H4 (cell line): ENCODE measurements around the gene DCBLD1. TPM values are rescaled to one million over a fixed set of nuclear protein-coding genes. Genes with fewer than 3 reads are reported as not detected.

Experiments
- DNase-seq: peaks from one replicate; pipeline ENCODE4 v3.0.0-alpha.2; 2015; ENCODE audit warnings: low spot score
- total RNA-seq: library from RNA; depleted of rRNA; stranded (reverse); fragments of >200 nt; shearing (Covaris generic); gene quantifications from 2 replicates; pipeline ENCODE4 v1.2.3, GENCODE V29; 2014

DCBLD1 gene
- total RNA-seq, 1 experiment from 2014 or later = 17.3 TPM

DNA sequence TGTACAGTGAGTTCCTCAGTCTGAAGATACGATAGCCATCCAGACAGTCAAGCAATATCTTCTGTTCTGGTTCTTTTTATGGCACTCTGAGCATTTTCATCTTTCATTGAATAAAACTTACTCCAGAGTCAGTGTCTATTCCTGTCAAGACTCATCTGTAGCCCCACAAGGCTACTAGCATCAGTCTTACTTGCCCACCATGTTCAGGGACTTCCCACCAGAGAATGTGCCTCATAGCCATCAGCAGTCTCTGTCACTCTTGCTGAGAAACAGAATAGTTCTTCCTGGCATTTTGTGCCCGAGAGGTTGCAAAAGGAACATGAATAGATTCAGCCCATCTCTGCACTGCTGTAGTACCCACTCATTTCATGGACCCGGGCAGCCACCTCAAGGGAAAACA is 12.7 kb upstream of the DCBLD1 start:
- DNase-seq = no peak

DNA sequence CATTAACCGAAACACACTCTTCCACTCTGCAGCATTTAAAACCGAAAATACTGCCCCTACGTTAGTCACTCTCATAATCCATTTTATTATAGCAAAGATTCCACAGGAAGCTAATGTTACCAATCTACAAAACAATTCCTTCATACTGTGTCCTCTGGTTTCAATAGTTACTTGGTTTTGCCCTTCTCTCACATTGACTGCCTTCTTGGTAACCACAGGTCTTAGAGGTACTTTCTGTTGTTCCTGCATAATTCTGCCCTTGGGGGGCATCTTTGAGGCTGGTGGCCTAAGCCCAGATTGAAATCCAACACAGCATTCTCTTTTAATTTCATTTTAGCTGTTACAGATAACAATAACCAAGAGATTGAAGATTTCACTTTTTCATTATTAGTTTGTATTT is 9.8 kb upstream of the DCBLD1 start:
- no peak for DNase-seq

GRCh38 chr6:117473401-117473800 is 9.1 kb upstream of the DCBLD1 start:
- DNase-seq = no peak

DNA sequence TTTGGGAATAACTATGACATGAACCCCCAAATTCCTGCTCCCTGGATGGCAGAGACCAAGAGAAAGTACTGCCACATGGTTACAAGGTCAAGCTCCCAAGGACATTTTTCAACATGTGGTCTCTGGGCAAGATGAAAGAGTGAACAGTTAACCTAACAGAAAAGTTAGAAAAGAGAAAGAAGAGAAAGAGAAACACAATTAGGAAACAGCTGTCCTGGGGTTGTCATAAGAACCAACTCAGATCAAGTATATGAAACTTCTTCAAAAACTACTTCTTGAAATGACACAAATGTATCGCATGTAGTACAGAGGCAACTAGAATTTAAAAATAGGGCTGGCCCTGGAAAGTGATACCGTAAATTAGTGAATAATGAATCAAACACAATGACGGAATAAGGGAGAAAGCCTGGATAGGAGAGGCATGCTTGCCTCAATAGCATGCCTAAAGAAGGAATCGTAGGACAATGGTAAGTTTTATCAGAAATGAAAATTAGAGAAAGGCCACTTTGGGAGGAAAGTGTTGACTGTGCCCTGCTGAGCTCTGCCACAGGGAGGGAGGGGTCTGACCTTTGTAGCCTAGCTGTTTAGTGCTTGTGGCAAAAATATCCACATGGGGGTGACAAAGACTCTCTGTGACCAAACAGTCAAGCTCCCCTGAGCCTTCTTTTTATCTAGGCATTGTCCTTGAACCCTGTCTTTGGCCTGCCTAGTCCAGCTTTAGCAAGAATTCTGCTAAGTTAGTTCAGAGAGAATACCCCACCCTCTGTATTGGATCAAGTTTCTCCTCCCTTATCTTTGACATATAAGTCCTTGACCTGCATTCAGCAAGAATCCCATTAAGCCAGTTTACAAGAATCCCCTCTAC is 4.3 kb upstream of the DCBLD1 start:
- no peak for DNase-seq

GRCh38 chr6:117478853-117479231 is 3.6 kb upstream of the DCBLD1 start:
- DNase-seq = no peak

DNA sequence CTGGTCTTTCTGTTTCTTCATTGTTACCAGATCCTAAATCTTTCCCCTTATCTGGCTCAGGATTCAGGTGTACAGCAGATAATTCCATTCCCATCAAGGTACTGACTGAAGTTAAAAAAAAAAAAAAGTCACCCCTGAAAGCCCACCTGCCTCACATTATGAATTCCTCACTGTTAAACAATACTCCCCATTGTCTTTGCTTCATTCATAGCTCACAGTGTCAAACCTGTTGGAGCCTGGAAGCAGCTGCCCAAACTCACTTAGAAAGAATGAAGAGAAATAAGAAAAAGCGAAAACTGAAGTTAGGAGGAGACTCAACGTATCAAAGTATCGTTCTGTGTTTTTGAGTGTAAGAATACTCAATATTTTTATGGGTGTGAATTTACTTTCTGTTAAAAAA is 1.8 kb upstream of the DCBLD1 start:
- no peak for DNase-seq

DNA sequence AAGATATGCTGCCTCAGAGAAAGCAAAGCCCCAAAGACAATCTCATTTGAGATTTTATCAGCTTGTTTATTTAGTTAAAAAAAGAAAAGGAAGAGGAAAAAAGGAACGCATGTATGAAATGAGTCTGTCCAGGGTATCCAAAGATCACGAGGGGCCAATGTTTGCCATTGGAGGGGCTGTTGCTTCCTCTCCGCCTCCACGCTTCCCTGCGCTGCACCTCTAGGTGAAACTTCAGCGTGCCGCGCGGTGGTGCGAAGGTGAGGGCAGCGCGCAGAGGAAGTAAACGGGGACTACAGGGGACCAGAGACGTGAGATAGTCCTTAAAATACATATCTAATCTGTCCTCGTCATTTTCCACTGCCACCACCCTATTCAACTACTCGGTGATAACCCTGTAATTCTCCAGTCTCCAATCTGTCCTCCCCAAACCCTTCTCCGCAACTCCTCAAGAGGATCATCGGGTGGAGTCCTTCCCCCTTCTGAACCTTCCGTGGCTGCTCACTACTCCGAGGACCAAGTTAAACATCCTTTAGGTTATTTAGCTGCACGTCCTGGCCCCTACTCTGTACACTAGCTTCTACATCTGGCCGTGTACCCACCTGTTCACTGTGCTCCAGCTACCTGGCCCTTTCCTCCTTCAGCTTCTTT is 1.1 kb upstream of the DCBLD1 start:
- DNase-seq = no peak

- no peak for DNase-seq
Observed at GRCh38 chr6:117481926-117482239, 591 bp upstream of the DCBLD1 start.

GRCh38 chr6:117483004-117483644 is 650 bp downstream of the DCBLD1 start:
- no peak for DNase-seq

DNA sequence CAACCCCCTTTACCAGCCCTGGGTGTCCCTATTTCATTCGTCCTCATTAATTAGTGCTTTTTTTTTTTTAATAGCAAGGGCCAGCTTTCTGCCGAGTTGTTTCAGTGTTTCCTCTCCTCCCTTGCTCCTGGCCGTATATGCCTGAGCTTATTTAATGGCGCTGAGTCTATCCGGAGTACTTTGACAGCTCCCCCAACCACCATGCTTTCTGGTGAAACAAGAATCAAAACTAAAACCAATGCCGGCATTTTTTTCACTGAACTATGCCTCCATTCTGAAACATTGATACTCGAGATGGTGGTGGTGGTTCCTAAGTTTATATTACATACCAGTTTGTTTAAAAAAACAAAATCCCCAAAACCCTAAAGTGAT is 1.2 kb downstream of the DCBLD1 start:
- DNase-seq = no peak

GRCh38 chr6:117484052-117484646 is 1.7 kb downstream of the DCBLD1 start:
- no peak for DNase-seq

DNA sequence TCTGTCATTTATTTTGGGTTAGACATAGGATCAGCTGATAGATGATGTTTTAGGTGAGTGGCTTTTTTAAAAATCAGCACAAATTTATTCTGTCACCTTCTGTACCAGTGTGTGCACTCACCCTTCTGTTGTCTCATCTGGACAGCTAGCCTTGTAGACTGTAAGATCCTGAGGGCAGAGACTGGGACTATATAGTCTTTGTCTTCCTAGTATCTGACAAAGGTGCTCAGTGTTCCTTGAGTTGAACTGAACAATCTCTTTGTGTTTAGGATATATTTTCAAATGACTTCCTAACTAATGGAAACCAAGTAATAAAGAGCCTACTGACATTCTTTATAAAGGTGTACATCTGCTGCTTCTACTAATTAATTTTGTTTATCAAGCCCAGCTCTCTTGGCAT is 3.0 kb downstream of the DCBLD1 start:
- DNase-seq = no peak

DNA sequence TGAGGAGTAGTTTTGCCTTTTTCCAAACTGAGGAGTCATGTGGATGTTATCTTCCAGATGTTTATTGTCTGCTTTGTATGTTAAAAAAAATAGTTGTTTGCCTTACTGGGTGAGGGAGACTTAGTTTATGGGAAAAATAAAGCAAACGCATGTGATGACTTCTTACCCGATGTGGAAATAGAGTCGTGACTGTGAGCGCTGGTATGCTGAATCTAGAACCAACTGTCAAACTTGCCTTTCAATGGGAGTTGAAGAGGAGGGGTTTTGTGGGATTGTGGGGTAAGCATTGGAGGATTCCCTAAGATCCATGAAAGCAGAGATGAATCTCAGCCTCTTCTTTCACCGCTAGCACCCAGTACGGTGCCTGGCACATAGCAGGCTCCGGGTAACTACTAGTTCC is 5.3 kb downstream of the DCBLD1 start:
- DNase-seq = no peak

DNA sequence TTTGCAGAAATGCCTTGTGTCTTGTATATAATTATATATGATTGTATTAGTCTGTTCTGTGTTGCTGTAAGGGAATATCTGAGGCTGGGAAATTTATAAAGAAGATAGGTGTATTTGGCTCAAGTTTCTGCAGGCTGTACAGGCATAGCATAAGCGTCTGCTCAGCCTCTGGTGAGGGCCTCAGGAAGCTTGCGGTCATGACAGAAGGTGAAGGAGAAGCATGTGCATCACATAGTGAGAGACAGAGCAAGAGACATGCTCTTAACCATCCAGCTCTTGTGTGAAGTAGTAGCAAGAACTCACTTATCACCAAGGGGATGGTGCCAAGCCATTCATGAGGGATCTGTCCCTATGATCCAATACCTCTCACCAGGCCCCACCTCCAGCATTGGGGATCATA is 6.5 kb downstream of the DCBLD1 start:
- no peak for DNase-seq

DNA sequence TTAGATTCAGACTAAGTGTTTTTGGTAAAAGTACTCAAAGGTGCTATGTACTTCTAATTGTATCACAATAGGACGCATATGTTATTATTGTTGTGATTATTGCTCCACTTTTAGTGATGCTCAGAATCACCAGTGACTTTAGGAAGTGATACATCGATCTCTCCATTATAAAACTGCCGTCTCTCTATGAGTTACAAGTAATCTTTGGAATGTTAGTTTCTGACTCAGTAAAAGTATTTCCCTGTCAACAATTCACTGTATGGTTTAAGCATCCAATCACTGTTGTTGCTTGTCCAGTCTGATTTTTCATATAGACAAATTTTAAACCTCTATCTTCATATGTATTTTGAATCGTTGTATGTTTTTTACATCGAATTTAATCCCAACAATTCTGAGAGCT is 9.4 kb downstream of the DCBLD1 start:
- no peak for DNase-seq

DNA sequence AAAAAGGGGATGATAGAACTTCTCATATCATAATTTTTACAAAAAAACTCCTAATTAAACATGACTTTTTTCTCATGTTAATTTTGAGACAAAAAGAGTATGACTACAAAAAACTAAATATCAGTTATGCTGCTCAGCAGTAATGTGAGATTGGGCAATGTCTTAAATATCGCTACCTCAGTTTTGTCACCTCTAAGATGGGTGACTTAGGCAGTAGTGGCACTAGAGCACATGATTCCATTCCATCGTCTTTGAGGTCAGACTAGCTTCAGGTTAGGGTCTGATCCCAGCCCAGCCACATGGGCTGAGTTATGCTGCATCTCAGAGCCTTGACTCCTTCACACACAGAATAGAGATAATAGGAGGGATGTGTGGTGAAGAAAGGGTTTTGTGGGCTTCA is 11.0 kb downstream of the DCBLD1 start:
- no peak for DNase-seq

- DNase-seq = no peak
Observed at GRCh38 chr6:117494283-117494682, 11.8 kb downstream of the DCBLD1 start.

DNA sequence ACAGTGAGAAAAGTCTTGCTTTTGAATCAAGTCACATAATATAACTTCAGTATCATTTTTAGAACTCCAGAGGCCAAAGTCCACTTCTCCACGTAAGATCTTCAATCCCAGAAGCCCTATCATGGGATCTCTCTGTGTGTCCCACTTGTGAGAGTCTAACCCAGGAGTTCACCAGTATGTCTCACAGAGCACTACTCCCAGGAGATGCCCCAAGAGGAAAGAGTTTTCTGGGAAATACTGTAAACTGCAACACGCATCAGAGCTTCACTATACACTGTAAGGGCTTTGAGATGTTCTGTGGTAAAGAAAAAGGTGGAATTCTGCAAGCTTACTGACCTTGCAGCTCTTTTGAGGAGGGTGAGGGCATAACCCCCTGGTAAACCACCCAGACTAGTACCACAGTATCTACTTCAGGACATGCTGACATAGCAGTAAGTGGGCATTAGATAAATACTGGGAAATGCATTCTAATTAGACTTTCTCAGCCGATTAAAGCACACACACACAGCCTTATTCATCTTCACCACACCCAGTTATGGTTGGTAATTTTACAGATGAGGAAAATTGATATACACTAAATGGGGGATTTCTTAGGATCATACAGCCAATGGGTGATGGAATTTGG is 12.3 kb downstream of the DCBLD1 start:
- DNase-seq = no peak

DNA sequence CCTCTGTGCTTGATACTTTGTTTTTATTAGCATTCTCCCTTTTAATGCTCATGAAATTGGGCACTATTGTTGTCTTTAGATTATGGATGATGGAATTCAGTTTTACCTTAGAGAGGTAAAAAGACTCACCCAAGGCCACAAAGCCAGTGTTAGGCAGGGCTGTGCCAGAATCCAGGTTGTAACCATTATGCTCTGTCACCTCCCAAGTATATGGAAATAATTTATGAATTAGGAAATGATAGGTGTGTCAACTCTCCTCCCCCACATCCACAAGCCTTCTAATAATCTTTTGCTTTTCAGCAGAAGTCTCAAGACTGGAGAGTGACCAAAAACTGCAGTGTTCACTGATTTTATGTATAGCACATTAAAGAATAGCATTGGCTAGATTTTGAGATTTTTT is 13.0 kb downstream of the DCBLD1 start:
- DNase-seq = no peak

DNA sequence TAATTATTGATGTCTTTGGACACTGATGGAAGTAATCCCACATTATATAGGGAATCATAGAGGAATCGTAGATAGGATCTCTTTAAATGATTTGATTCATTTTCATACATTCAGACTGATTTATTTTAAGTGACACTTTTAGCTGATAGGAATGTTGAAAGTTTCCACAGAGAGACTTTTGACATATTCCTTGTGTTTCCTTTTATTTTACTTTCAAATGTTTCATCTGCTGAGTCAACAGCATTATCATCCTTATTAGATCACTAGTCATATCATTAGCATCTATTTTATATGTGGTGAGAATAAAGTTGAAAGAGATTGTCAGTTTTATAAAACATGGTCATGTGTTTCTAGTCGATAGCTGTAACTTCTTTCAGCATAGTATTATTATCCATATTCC is 13.4 kb downstream of the DCBLD1 start:
- DNase-seq = no peak

GRCh38 chr6:117496383-117496990 is 14.0 kb downstream of the DCBLD1 start:
- no peak for DNase-seq

DNA sequence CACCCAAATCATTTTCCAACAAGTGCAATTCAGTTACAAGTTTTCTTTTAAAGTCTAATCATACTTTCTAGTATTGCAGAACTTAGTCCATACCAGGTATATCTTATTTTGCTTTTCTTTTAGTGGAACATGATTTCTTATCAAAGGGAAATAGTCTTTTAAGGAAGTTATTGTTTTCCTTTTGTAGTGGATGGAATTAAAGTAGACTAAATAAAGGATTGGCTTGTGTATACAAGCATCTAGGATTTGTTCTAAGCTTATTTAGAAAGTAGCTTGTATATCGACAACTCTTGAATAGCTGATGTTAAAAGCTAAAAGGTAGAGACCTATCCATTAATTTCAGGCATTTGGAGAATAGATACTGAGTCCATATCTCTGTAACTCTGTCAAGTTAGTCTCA is 14.8 kb downstream of the DCBLD1 start:
- no peak for DNase-seq
